NCI-H187 (cell line): ENCODE measurements around the gene PCGF3.

ENCODE experiments used
- DNase-seq, 2 experiments: peaks; one replicate each; lab custom pipeline; 2025; lab: John Stamatoyannopoulos, UW

PCGF3 gene, protein sequence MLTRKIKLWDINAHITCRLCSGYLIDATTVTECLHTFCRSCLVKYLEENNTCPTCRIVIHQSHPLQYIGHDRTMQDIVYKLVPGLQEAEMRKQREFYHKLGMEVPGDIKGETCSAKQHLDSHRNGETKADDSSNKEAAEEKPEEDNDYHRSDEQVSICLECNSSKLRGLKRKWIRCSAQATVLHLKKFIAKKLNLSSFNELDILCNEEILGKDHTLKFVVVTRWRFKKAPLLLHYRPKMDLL

GRCh38 chr4:705278-706082 lies at the start of gene PCGF3:
Gene PCGF3 (plus strand): TSS chr4:705832. CDS start chr4:733681, 27,849 bp downstream.
- peak; percentile 98 for DNase-seq

GRCh38 chr4:656436-657337 lies 48.9 kb upstream of the PCGF3 start:
- no peak for DNase-seq

DNA sequence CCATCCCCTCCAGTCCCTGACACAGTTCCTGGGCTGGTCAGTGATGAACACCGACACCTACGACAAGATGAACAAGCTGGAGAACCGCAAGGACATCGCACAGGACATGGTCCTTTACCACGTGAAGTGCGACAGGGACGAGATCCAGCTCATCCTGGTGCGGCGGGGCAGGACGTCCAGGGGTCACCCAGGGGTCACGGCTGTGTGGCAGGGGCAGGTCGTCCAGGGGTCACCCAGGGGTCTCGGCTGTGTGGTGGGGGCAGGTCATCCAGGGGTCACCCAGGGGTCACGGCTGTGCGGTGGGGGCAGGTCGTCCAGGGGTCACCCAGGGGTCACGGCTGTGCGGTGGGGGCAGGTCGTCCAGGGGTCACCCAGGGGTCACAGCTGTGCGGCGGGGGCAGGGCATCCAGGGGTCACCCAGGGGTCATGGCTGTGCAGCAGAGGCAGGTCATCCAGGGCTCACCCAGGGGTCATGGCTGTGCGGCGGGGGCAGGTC lies 48.2 kb upstream of the PCGF3 start:
- no peak for DNase-seq

GRCh38 chr4:657834-658667 lies 47.6 kb upstream of the PCGF3 start:
- no peak for DNase-seq

- DNase-seq: no peak
Observed at GRCh38 chr4:658681-659667, 46.7 kb upstream of the PCGF3 start.

GRCh38 chr4:659851-660250 lies 45.8 kb upstream of the PCGF3 start:
- no peak for DNase-seq

DNA sequence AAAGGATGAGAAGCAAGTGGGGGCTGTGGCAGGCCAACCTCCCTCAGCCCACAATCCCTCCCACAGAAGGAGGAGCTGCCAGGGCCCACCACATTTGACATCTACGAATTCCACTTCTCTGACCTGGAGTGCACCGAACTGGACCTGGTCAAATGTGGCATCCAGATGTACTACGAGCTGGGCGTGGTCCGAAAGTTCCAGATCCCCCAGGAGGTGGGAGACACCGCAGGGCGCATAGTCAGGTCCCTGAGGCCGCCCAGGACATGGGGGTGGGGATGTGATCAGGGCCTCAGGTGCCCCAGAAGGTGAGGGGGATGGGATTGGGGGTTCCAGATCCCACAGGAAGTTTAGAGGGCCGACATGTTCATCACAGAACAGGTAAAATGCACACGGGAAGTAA lies 45.2 kb upstream of the PCGF3 start:
- no peak for DNase-seq

DNA sequence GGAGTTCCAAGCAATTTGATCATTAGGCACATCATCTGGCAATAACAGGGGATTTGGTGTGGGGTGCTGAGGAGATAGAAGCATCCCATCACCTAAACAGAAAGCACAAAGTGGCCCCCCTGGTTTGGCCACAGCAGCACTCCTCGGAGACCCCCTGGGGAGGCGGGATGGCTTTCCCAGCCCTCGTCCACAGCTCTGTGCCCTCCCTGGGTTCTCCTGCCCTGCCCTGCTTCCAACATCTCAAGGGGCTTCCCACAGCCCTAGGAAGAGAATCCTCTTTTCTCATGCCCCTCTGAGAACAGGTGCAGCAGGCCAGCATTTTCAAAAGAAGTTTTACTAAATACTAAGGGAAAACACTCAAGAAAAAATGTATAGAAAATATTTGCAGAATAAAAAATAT lies 44.4 kb upstream of the PCGF3 start:
- DNase-seq: no peak

GRCh38 chr4:661881-662761 lies 43.5 kb upstream of the PCGF3 start:
- no peak for DNase-seq

DNA sequence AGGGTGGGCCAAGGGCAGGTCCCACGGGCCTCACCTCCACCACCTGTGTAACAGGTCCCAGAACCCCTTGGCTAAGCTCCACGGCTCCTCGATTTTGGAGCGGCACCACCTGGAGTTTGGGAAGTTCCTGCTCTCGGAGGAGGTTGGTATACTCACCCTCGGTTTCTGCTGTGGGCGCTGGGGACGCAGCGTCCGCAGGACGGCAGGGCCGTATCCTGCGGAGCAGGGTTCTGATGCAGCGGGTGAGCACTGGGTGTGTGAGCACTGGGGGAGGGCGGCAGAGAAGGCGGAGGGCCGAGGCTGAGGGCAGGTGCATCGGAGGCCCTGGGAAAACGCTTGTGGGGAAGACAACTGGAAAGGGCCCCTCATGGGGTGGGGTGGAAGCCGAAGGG lies 42.6 kb upstream of the PCGF3 start:
- DNase-seq: no peak

DNA sequence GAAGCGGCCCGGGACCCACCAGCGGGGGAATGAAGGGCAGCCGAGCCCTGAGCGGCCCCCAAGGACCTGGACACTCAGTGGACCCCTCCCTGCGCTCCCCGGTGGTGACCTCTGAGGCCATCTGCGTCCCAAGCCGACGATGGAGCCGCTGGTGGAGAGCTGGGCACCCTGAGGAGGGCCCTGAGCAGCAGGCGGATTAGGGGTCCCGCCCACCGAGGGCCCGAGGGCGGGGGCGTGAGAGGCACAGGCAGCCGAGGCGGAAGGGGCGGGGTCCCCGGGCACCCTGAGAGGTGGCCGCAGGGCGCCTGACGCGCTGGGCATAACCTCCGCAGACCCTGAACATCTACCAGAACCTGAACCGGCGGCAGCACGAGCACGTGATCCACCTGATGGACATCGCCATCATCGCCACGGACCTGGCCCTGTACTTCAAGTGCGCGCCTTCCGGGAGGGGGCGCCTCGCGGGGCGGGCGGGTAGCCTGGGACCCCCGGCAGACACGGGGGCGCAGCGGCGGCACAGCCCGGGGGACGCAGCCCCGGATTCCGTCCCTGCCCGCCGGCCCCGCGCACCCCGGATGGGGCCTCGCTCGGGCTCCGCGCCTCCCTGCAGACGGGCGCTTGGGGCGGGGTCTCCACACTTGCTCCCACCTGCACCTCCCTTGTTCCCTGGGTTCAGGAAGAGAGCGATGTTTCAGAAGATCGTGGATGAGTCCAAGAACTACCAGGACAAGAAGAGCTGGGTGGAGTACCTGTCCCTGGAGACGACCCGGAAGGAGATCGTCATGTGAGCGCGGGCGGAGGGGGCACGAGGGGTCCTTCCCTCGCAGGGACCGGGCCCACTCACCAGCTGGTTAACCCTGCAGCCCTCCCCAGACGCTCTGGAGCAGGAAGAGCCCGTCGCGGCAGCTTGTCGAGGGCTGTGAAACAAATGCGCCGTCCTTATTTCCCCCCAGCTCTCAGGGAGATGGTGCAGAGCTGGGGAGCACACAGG lies 41.9 kb upstream of the PCGF3 start:
- no peak for DNase-seq

DNA sequence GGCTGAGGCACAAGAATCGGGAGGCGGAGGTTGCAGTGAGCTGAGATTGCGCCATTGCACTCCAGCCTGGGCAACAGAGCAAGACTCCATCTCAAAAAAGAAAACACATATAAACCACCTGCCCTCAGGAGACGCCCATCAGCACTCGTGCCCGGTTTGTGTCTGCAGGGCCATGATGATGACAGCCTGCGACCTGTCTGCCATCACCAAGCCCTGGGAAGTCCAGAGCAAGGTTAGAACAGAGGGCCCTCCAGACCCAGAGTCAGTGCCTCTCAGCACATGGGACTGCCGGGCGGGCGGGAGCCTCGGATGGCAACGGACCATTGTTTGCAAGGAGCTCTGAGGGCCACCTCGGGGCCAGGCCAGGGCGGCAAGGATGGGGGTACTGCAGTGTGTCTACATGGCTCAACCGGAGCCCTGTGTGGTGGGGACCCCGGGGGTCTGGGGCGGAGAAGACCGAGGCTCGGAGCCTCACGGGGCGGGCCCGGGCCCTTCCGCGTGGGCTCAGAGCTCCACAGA lies 40.9 kb upstream of the PCGF3 start:
- DNase-seq: no peak

GRCh38 chr4:665381-665750 lies 40.3 kb upstream of the PCGF3 start:
- no peak for DNase-seq

DNA sequence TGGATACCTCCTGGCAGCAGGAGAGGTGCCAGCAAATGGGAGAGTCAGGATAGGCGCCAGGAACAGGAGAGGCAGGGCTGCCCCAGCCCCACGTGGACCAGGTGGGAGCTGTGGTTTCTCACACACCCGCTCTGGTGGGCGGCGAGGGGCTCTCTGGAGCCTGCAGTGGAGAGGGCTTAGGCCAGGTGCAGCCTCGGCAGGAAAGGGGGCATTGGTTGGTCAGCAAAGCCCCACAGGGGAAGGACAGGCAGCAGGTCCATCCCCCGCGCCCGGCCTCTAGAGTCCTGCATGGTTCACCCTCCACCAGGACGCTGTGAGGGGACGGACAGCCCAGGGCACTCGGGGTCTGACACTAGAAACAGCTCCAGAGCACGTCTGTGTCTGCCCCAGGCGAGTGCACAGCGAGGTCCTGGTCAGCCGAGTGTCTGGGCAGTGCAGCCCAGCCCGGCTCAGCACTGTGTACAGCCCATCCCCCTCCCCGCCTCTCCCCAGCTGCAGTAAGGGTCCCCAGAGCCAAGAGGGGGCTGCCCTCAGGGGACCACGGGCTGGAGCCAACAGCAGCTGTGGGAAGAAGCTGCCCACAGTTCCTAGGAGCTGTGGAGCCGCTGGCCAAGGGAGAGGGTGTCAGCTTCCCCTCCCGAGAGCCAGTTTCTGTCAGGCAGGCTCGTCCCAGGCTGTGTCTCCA lies 39.7 kb upstream of the PCGF3 start:
- DNase-seq: no peak

DNA sequence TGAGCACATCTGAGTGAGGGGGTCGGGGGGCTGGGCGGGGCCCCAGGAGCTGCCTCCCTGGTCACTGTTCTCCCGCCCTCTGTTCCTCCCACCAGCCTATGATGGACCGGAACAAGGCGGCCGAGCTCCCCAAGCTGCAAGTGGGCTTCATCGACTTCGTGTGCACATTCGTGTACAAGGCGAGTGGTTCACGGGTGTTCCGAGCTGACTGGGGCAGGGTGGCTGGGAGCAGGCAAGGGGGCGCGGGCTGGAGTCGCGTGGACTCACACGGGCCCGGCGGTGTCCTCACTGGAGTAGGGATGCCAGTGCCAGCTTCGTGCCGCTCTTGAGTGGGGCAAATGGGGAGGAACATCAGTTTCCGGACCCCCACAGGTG lies 39.2 kb upstream of the PCGF3 start:
- DNase-seq: no peak

DNA sequence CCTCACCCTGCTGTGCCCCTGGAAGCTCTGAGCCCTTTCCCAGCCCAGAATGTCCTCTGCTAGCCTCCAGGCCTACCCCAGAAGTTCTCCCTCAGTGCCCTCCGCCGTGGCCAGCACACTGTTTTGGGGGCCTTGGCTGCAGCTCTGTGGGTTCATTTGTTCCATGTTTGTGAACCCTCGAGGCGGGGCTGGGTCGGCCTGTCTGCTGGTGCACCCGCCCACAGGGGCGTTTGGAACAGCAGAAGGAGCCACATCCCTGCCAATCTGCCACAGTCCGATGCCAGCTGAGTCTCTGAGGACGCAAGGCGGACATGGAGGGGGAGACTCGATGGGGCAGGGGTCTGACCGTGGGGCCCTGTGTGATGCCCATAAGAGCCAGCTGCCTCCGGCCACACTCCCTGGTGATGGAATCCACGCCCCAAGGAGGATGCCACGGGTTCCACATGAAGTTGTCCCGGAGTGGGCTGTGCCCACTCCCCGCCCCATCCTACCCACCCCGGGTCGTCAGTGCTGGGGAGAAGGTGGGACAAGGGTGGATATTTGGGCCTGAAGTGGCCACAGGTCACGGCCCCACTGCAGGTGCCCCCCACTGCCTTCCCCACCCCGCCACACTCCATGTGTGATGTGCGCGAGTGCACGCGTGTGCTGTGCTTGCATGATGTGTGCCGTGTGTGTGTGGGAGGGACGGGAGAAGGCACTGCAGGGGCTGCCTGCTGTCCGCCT lies 38.6 kb upstream of the PCGF3 start:
- no peak for DNase-seq

- DNase-seq: no peak
Observed at GRCh38 chr4:667545-667925, 38.1 kb upstream of the PCGF3 start.
